Small intestine (tissue), 7 donors: Measurements from ENCODE around the gene IER3IP1. TPM values are rescaled to one million over a fixed set of nuclear protein-coding genes. Genes with fewer than 3 reads are reported as not detected.
A peak's percentile ranks its signal among the peaks of the same experiment; 100 is the strongest.
"Not testable (repeated sequence)": the region's sequence is repeated elsewhere in the genome, so short reads cannot be mapped to it uniquely, and the experiment has no call there.

ENCODE experiments used
- DNase-seq, 2 donors: peaks; one replicate each; pipeline versions ENCODE4 v3.0.0 to v3.0.0-alpha.2; 2013
- FAIRE-seq: peaks from 2 replicates; lab custom pipeline; 2012; peaks lifted over from hg19 to GRCh38; lab: Jason Lieb, UNC
- H3K27ac ChIP-seq, 3 donors: one replicate each; pipeline ENCODE4 v1.5.1; 2013; ENCODE audit warnings: low read length in 2 of 3, mild to moderate bottlenecking in 2 of 3, control low read depth in 1 of 3, inconsistent platforms in 1 of 3, low read depth in 1 of 3, moderate library complexity in 1 of 3
- H3K27me3 ChIP-seq, 3 donors: one replicate each; pipeline ENCODE4 v1.6.1; 2013; ENCODE audit warnings: low read length in 3 of 3, inconsistent platforms in 1 of 3; ENCODE audit not compliant: control insufficient read depth in 3 of 3, insufficient read depth in 3 of 3
- H3K36me3 ChIP-seq, 3 donors: one replicate each; pipeline ENCODE4 v1.6.1; 2013; ENCODE audit warnings: low read length in 3 of 3, inconsistent platforms in 1 of 3, low read depth in 1 of 3, mild to moderate bottlenecking in 1 of 3, moderate library complexity in 1 of 3; ENCODE audit not compliant: control insufficient read depth in 3 of 3, insufficient read depth in 2 of 3
- H3K4me1 ChIP-seq, 3 donors: one replicate each; pipeline ENCODE4 v1.6.1; 2013; ENCODE audit warnings: low read length in 2 of 3, inconsistent platforms in 1 of 3, low read depth in 1 of 3, mild to moderate bottlenecking in 1 of 3, moderate library complexity in 1 of 3; ENCODE audit not compliant: control insufficient read depth in 3 of 3, insufficient read depth in 2 of 3
- H3K4me3 ChIP-seq, 3 donors: one replicate each; pipeline ENCODE4 v1.5.1; 2013; ENCODE audit warnings: low read length in 3 of 3, control low read depth in 1 of 3, inconsistent platforms in 1 of 3, low read depth in 1 of 3, mild to moderate bottlenecking in 1 of 3, moderate library complexity in 1 of 3
- H3K9me3 ChIP-seq, 2 donors: one replicate each; pipeline ENCODE4 v1.6.1; 2013; ENCODE audit warnings: low read depth in 1 of 2, low read length in 1 of 2; ENCODE audit not compliant: control insufficient read depth in 2 of 2, insufficient read depth in 1 of 2
- WGBS, 3 donors: extraction: QIAGEN DNeasy Blood & Tissue Kit; methylation state at CpG; one replicate each; pipeline ENCODE4 v1.1.7; 2013; 5-methylcytosine and 5-hydroxymethylcytosine counted together
- polyA plus RNA-seq, 4 donors: library from polyadenylated mRNA; stranded (reverse) in 3 of 4; unstranded in 1 of 4; fragments of 200-250 nt in 3 of 4; fragments of 120-200 nt in 1 of 4; gene quantifications; one replicate each; pipeline versions ENCODE4 v1.2.1 to v1.2.3, GENCODE V29; 2013
- donor health status: healthy with polysubstance abuse.
- donor health status: control.
- donor health status: control.
- donor health status: Bipolar disorder and iron deficiency.
- donor health status: healthy.

IER3IP1 gene
- polyA plus RNA-seq, 4 donors: 14.1 to 33.0 (median 17.8) TPM

DNA sequence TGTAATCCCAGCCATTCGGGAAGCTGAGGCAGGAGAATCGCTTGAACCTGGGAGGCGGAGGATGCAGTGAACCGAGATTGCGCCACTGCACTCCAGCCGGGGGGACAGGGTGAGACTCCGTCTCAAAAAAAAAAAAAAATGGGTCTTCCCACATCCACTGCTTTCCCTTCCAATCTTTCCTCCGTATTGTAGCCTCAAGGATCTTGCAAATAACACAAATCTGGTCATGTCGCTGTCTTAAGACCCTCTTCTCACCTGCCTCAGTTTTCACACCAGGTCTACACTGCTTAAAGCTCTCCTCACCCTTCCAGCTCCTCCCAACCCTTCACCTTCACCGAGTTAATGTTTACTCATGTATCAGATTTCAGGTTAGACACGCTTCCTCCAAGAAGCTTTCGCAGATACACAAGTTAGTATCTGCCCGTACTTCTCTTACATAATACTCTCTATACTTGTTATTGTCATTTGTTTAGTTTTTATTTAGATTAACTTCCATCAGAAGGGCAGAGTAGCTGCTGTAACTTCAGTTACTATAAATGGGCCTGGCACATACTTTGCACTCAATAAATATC is 1.5 kb downstream of the IER3IP1 start:
- Histone ChIP-seq H3K9me3 (no peaks in the 10 kb centered on the region), H3K4me1 (peaks cover 0 to 9% (median 0%) of the 10 kb centered on the region in 3 donors), H3K36me3 (no peaks in the 10 kb centered on the region), H3K27ac (peak overlapping the region in 1 of 3 donors; percentile 75), H3K4me3 (peak overlapping the region in 2 of 3 donors; percentile 81 to 94), H3K27me3 (no peaks in the 10 kb centered on the region)
- peak; percentile 51 to 68 for DNase-seq
- WGBS, 3 donors: 43 to 66% (median 60%) methylated on average over 12 to 13 of the region's 13 CpGs
- no peak for FAIRE-seq

DNA sequence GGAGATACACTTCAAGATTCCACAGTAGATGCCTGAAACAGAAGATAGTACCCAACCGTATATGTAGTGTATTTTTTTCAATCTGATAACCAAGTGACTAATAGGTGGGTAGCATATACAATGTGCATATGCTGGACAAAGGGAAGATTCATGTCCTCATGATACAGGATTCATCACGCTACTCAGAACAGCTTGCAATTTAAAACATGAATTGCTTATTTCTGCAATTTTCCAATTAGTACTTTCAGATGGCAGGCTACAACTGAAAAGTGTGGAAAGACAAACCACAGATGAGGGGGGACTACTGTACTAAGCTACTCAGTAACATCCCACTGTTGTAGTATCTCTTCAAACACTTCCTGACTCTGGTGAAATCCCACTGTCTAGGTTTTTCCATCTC is 3.7 kb downstream of the IER3IP1 start:
- DNase-seq (no peak), FAIRE-seq (no peak)

DNA sequence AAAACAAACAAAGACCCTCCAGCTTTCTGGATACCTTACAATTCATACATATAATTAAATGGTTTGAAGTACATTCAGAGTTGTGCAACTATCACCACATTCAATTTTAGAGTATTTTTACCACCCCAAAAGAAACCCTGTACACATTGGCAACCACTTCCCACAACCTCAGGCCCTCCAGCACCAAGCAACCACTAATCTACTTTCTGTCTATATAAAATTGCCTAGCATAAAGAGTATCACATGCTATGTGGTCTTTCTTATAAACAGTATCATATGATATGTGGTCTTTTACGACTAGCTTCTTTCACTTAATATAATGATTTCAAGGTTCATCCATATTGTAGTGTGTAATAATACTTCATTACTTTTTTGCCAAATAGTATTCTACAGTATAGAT is 7.3 kb downstream of the IER3IP1 start:
- H3K9me3 ChIP-seq: no peaks in the 10 kb centered on the region
- H3K27ac ChIP-seq: no peak overlapping the region
- peaks cover 0 to 4% (median 3%) of the 10 kb centered on the region in 3 donors for H3K36me3 ChIP-seq
- no peaks in the 10 kb centered on the region for H3K27me3 ChIP-seq
- no peak for DNase-seq
- WGBS, 3 donors: 75 to 80% (median 75%) methylated on average over 1 of the region's 1 CpG
- peak; percentile 19 for FAIRE-seq
- no peak overlapping the region for H3K4me3 ChIP-seq
- H3K4me1 ChIP-seq: peaks cover 0 to 5% (median 0%) of the 10 kb centered on the region in 3 donors

More for the DNA sequence above, 3.7 kb downstream of the IER3IP1 start:
- Histone ChIP-seq H3K4me3 (no peak overlapping the region), H3K27me3 (no peaks in the 10 kb centered on the region), H3K36me3 (no peaks in the 10 kb centered on the region), H3K4me1 (peaks cover 0 to 9% (median 0%) of the 10 kb centered on the region in 3 donors), H3K9me3 (no peaks in the 10 kb centered on the region), H3K27ac (no peak overlapping the region)
- 75 to 82% (median 82%) methylated on average over 2 of the region's 2 CpGs for whole genome bisulfite sequencing, 3 donors

DNA sequence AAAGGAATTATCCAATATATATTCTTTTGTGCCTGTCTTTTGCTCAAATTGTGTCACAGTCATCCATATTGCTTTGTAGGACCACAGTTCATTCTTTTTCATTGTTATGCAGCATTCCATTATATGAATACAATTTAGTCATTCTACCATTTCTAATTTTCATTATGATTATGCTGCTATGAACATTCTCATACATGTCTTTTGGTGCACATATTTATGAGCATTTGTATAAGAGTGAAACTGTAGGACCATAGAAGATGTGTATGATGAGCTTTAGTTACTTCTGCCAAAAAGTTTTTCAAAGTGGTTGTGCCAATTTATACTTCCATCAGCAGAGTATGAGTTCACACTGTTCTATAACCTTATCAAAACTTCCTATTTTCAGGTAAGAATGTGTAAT is 7.7 kb downstream of the IER3IP1 start:
- H3K27me3 ChIP-seq: no peaks in the 10 kb centered on the region
- no peak overlapping the region for H3K4me3 ChIP-seq
- no peak overlapping the region for H3K27ac ChIP-seq
- H3K9me3 ChIP-seq: no peaks in the 10 kb centered on the region
- H3K4me1 ChIP-seq: peaks cover 0 to 4% (median 0%) of the 10 kb centered on the region in 3 donors
- no peak for FAIRE-seq
- no peak for DNase-seq
- H3K36me3 ChIP-seq: peaks cover 0 to 4% (median 3%) of the 10 kb centered on the region in 3 donors

DNA sequence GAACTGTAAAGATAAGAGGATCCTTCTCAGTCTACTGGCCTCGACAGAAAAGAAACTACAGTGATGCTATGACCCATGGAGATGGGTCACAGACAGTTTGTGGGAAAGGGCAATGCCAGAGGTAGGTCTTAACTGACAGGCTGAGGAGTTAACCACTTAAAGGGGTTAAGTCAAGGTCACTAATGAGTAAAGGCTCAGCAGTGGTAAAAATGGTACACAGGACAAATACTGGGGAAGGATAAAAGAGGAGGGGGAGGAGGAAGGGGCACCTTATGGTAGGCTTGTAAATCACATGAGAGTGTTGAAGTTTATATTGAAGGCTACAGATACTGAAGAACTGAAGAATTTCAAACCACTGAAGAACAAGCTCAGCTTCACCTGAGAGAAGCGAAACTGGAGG is 9.9 kb downstream of the IER3IP1 start:
- WGBS, 3 donors: 60 to 70% (median 64%) methylated on average over 2 of the region's 2 CpGs
- H3K4me3 ChIP-seq: no peak overlapping the region
- H3K36me3 ChIP-seq: peaks cover 0 to 5% (median 4%) of the 10 kb centered on the region in 3 donors
- FAIRE-seq (no peak), DNase-seq (no peak)
- H3K4me1 ChIP-seq: peaks cover 0 to 2% (median 0%) of the 10 kb centered on the region in 3 donors
- H3K27me3 ChIP-seq: no peaks in the 10 kb centered on the region
- H3K27ac ChIP-seq: no peak overlapping the region
- H3K9me3 ChIP-seq: no peaks in the 10 kb centered on the region

DNA sequence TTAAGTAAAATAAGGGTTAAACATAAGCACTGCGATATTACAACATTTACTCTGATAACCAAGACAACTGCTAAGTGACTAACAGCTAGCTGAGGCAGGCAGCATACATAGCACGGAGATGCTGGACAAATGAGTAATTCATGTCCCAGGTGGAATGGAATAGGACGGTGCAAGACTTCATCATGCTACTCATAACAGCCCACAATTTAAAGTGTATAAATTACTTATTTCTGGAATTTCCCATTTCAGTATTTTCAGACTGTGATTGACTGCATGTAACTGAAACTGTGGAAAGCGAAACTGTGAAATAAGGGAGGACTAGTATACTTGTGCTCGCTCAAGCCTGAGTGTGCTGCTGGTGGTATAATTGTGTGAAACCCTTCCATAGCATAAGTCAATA is 12.9 kb downstream of the IER3IP1 start:
- Histone ChIP-seq H3K36me3 (peaks cover 0 to 5% (median 4%) of the 10 kb centered on the region in 3 donors), H3K4me3 (no peak overlapping the region), H3K9me3 (no peaks in the 10 kb centered on the region), H3K27me3 (no peaks in the 10 kb centered on the region), H3K4me1 (peaks cover 0 to 2% (median 0%) of the 10 kb centered on the region in 3 donors), H3K27ac (no peak overlapping the region)
- FAIRE-seq (no peak), DNase-seq (no peak)
- WGBS, 3 donors: 68 to 83% (median 73%) methylated on average over 5 of the region's 5 CpGs

DNA sequence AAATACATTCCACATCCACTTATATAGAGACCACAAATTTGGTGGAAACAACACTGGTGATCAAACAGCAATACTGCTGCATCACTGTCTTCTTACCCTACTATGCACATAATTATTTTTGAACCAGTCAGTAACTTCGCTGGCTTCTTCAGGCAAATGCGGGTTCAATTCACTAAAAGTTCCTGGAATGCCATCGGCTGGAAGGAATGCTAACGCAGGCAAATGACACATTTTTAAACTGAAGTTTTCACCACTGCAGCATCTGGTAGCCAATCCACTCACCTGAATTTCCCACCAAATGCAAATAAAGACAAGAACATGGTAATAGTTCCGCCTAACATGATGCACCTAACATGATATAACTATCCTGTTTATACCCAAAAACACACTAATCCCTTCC is 15.9 kb downstream of the IER3IP1 start:
- 95 to 98% (median 97%) methylated on average over 5 of the region's 5 CpGs for WGBS, 3 donors
- DNase-seq: no peak
- Histone ChIP-seq H3K4me1 (no peaks in the 10 kb centered on the region), H3K9me3 (no peaks in the 10 kb centered on the region), H3K36me3 (peaks cover 0 to 4% (median 2%) of the 10 kb centered on the region in 3 donors), H3K4me3 (no peak overlapping the region), H3K27me3 (no peaks in the 10 kb centered on the region), H3K27ac (no peak overlapping the region)
- no peak for FAIRE-seq

DNA sequence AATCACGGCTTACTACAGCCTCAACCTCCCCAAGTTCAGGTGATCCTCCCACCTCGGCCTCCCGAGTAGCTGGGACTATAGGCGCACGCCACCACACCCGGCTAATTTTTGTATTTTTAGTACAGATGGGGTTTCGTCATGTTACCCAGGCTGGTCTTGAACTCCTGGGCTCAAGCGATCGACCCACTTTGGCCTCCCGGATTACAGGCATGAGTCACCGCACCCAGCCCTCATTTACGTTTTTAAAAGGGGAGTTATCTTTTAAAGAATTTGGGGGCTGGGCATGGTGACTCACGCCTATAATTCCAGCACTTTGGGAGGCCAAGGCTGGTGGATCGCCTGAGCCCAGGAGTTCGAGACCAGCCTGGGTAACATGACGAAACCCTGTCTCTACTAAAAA is 17.8 kb downstream of the IER3IP1 start:
- H3K36me3 ChIP-seq, H3K27ac ChIP-seq, H3K27me3 ChIP-seq, H3K4me1 ChIP-seq, FAIRE-seq, DNase-seq, H3K4me3 ChIP-seq, H3K9me3 ChIP-seq: not testable (repeated sequence)
- 89 to 94% (median 90%) methylated on average over 16 of the region's 16 CpGs for WGBS, 3 donors

DNA sequence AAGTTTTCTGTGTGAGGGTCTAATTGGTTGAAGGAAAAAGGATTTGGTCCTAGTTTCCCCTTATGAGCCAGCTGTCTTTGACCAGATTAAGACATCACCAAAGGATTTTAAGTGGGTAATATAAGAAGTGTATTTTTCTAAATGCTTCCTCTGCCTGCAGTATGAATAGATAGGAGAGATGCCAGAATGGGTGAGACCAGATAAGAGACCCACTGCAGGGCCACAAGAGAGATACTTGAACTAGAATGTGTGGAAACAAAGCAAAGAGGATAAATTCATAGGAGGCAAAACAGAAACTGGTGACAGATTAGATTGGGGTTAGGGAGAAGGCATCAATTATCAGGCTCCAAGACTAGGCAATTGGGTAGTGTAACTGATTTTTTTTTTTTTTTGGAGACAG is 24.7 kb downstream of the IER3IP1 start:
- Histone ChIP-seq H3K9me3 (no peaks in the 10 kb centered on the region), H3K36me3 (peaks cover 0 to 2% (median 0%) of the 10 kb centered on the region in 3 donors), H3K27me3 (no peaks in the 10 kb centered on the region), H3K4me1 (peaks cover 6 to 12% (median 10%) of the 10 kb centered on the region in 3 donors), H3K27ac (peak overlapping the region in 1 of 3 donors; percentile 81), H3K4me3 (no peak overlapping the region)
- no peak for DNase-seq
- no peak for FAIRE-seq
